GM19239 (cell line): ENCODE data around the gene EGFL7.
"Not testable (repeated sequence)": the region's sequence is repeated elsewhere in the genome, so short reads cannot be mapped to it uniquely, and the experiment has no call there.

ENCODE experiments used
- DNase-seq: peaks from one replicate; pipeline ENCODE4 v3.0.0; 2011; ENCODE audit warnings: low spot score; ENCODE audit not compliant: insufficient read length
- FAIRE-seq: peaks from 2 replicates; lab custom pipeline; 2011; peaks lifted over from hg19 to GRCh38; lab: Jason Lieb, UNC

EGFL7 gene

GRCh38 chr9:136695955-136696354 is 33.2 kb downstream of the EGFL7 start:
- FAIRE-seq = no peak
- no peak for DNase-seq

- FAIRE-seq = no peak
- DNase-seq = no peak
Observed at GRCh38 chr9:136696502-136696901, 33.8 kb downstream of the EGFL7 start.

GRCh38 chr9:136697146-136697820 is 34.6 kb downstream of the EGFL7 start:
- no peak for FAIRE-seq
- no peak for DNase-seq

- DNase-seq = no peak
- no peak for FAIRE-seq
Observed at GRCh38 chr9:136697821-136698526, 35.3 kb downstream of the EGFL7 start.

- FAIRE-seq (no peak), DNase-seq (no peak)
Observed at GRCh38 chr9:136698635-136699246, 36.0 kb downstream of the EGFL7 start.

GRCh38 chr9:136700304-136700703 is 37.6 kb downstream of the EGFL7 start:
- DNase-seq (no peak), FAIRE-seq (no peak)

GRCh38 chr9:136700959-136701667 is 38.4 kb downstream of the EGFL7 start:
- DNase-seq = peak; percentile 68
- peak; percentile 80 for FAIRE-seq

GRCh38 chr9:136701668-136702053 is 38.9 kb downstream of the EGFL7 start:
- FAIRE-seq = no peak

GRCh38 chr9:136703276-136703860 is 40.7 kb downstream of the EGFL7 start:
- FAIRE-seq = no peak
- DNase-seq = no peak

More at GRCh38 chr9:136701668-136702053, 38.9 kb downstream of the EGFL7 start:
- DNase-seq = no peak

- DNase-seq, FAIRE-seq: not testable (repeated sequence)
Observed at GRCh38 chr9:136704741-136705140, 42.0 kb downstream of the EGFL7 start.

GRCh38 chr9:136705564-136705963 is 42.8 kb downstream of the EGFL7 start:
- DNase-seq (no peak), FAIRE-seq (no peak)

GRCh38 chr9:136707011-136707410 is 44.3 kb downstream of the EGFL7 start:
- FAIRE-seq (no peak), DNase-seq (no peak)

GRCh38 chr9:136707849-136708517 is 45.3 kb downstream of the EGFL7 start:
- FAIRE-seq = no peak
- DNase-seq = no peak

- DNase-seq = no peak
- FAIRE-seq = no peak
Observed at GRCh38 chr9:136709454-136710109, 46.9 kb downstream of the EGFL7 start.

GRCh38 chr9:136710543-136710942 is 47.8 kb downstream of the EGFL7 start:
- DNase-seq (no peak), FAIRE-seq (no peak)

GRCh38 chr9:136711219-136711648 is 48.5 kb downstream of the EGFL7 start:
- FAIRE-seq, DNase-seq: not testable (repeated sequence)

GRCh38 chr9:136711751-136712689 is 49.3 kb downstream of the EGFL7 start, which contains the start of gene DIPK1B:
Gene DIPK1B (plus strand): TSS chr9:136712572. CDS start chr9:136712666, 94 bp downstream.
- DNase-seq = no peak
- FAIRE-seq = no peak
